ENCODE results near the gene OR10H4. TPM values are rescaled to one million over a fixed set of nuclear protein-coding genes. Genes with fewer than 3 reads are reported as not detected.

OR10H4 gene
- total and polyA plus RNA-seq, 2 of the 13 experiments (the other 11 are each of a cell fraction or from before 2014, with no cell fraction given) = not detected

GRCh38 chr19:15964231-15964630 lies 15.4 kb downstream of the OR10H4 start:
- Histone ChIP-seq H3K4me1 (ENCODE audit: insufficient read depth, low read length) (peaks cover 16% of the 10 kb centered on the region; the same call in 1 of the 2 replicates), H3K4me2 (ENCODE audit: low read depth, low read length) (no peak overlapping the region), H3K79me2 (ENCODE audit: insufficient read depth, low read length) (no peaks in the 10 kb centered on the region), H3K9me3 (ENCODE audit: low read length) (no peaks in the 10 kb centered on the region), H3K4me3 (replicated peaks in 1 of 3; ENCODE audit: insufficient read depth in 1 of 3, low read depth in 2 of 3, low read length in 3 of 3) (no peak overlapping the region), H4K20me1 (ENCODE audit: insufficient read depth, low read length) (no peaks in the 10 kb centered on the region), H3K9ac (ENCODE audit: insufficient read depth, low read depth, low read length) (no peak overlapping the region), H3K36me3 (replicated peaks in 1 of 2; ENCODE audit: control insufficient read depth in 1 of 2, insufficient read depth in 2 of 2, low read length in 2 of 2) (no peaks in the 10 kb centered on the region), H3K27me3 (ENCODE audit: control insufficient read depth in 1 of 2, insufficient read depth in 2 of 2, low read length in 2 of 2) (no peaks in the 10 kb centered on the region), H2AFZ (ENCODE audit: low read length) (no peak overlapping the region), H3K27ac (ENCODE audit: extremely low read length, insufficient read depth, low read length) (no peak overlapping the region)
- 2% methylated on average over 2 of the region's 2 CpGs for WGBS (ENCODE audit: low lambda C conversion rate)
- BruUV-seq (replicated peaks) = no TSS peak
- ChIA-PET CTCF (ENCODE audit: low intra/inter-chr PET ratio, low total read pairs) (no interaction called here), POLR2A (no interaction called here)
- in situ Hi-C loops (cut with HindIII; ENCODE audit: extremely low pct_ligation_motif_present, low pct_unique_long_range_greater_than_20kb) = no loop called here
- FAIRE-seq (no peak), ATAC-seq (no peak), DNase-seq (ENCODE audit: low spot score) (no peak)
- intact Hi-C loops (cut with micrococcal nuclease; ENCODE audit: unreplicated experiment) = no loop called here
- TF ChIP-seq LRRFIP1 (CRISPR knock-in tag; conservative IDR thresholded peaks at IDR 0.05) = no peak
- no peak for TF ChIP-seq ZNF468 (CRISPR knock-in tag; IDR thresholded peaks at IDR 0.05)
- TF ChIP-seq HMG20A (CRISPR knock-in tag; IDR thresholded peaks at IDR 0.05; ENCODE audit: borderline replicate concordance) = no peak
- no peak for TF ChIP-seq MAX (IDR thresholded peaks at IDR 0.05)
- TF ChIP-seq ZNF3 (CRISPR knock-in tag; IDR thresholded peaks at IDR 0.05) = no peak
- no peak for TF ChIP-seq PATZ1 (CRISPR knock-in tag; IDR thresholded peaks at IDR 0.05)
- no peak for TF ChIP-seq BCL3 (CRISPR knock-in tag; IDR thresholded peaks at IDR 0.05)
- no peak for TF ChIP-seq ZNF251 (CRISPR knock-in tag; IDR thresholded peaks at IDR 0.05)
- no peak for TF ChIP-seq ZNF121 (CRISPR knock-in tag; IDR thresholded peaks at IDR 0.05)
- no peak for TF ChIP-seq YEATS2 (CRISPR knock-in tag; IDR thresholded peaks at IDR 0.05; ENCODE audit: borderline replicate concordance)
- no peak for TF ChIP-seq ZFY (CRISPR knock-in tag; IDR thresholded peaks at IDR 0.05)
- TF ChIP-seq ZFP37 (CRISPR knock-in tag; IDR thresholded peaks at IDR 0.05; ENCODE audit: borderline replicate concordance) = no peak
- no peak for TF ChIP-seq PREB (CRISPR knock-in tag; IDR thresholded peaks at IDR 0.05)
- TF ChIP-seq ZNF672 (CRISPR knock-in tag; IDR thresholded peaks at IDR 0.05) = no peak
- TF ChIP-seq TBX3 (IDR thresholded peaks at IDR 0.05; ENCODE audit: borderline replicate concordance) = no peak
- TF ChIP-seq ZNF10 (CRISPR knock-in tag; IDR thresholded peaks at IDR 0.05; ENCODE audit: borderline replicate concordance, low read depth) = no peak
- TF ChIP-seq ZNF276 (CRISPR knock-in tag; IDR thresholded peaks at IDR 0.05; ENCODE audit: low read depth) = no peak

All from HepG2 (cell line).